RKO (cell line): ENCODE data around the gene HDDC3.

Experiments
- DNase-seq: peaks from one replicate; pipeline ENCODE4 v3.0.0-alpha.2; 2016; ENCODE audit warnings: low spot score

Gene HDDC3

DNA sequence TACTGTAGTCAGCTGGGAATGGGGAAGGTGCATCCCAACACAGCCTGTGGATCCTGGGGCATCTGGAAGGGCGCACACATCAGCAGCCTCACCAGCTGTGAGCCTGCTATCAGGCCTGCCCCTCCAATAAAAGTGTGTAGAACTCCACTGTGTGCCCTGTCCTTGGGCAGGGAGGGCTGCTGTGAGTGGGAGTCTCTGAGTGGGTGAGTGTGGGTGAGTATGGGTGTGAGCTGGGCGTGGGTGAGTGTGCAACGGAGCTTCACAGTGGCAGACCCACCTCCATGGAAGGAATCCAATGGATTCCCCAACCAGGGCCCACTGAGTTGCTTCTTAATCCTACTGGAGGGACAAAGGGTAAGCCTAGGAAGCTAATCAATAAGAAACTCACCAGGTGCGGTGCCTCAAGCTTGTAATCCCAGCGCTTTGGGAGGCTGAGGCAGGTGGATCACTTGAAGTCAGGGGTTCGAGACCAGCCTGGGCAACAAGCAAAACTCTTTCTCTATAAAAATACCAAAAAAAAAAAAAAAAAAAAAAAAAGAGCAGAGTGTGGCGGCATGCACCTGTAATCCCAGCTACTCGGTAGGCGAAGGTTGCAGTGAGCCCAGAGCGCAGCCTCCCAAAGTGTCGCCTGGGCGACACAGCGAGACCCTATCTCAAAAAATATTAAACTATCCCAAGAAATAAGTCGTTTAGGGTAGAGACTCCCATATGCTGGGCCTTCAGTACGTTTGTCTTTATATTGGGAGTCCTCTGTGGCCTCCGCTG is 21.8 kb upstream of the HDDC3 start:
- no peak for DNase-seq

DNA sequence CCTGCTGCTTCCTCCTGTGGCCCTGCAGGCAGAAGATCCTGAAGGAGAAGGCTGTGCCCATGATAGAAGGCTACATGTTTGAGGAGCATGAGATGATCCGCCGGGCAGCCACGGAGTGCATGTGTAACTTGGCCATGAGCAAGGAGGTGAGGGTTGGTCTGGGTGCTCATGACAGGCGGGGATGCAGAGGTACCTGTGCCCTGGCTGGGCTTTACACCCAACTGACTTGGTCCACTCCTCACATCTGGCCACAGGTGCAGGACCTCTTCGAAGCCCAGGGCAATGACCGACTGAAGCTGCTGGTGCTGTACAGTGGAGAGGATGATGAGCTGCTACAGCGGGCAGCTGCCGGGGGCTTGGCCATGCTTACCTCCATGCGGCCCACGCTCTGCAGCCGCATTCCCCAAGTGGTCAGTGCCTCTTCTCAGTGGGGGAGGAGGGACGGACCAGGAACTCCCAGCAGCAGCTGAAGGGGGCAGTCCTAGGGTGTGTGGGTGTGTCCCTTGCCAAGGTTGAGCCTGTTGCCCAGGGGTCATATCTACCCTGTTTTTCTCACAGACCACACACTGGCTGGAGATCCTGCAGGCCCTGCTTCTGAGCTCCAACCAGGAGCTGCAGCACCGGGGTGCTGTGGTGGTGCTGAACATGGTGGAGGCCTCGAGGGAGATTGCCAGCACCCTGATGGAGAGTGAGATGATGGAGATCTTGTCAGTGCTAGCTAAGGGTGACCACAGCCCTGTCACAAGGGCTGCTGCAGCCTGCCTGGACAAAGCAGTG is 20.7 kb upstream of the HDDC3 start:
- DNase-seq = no peak

DNA sequence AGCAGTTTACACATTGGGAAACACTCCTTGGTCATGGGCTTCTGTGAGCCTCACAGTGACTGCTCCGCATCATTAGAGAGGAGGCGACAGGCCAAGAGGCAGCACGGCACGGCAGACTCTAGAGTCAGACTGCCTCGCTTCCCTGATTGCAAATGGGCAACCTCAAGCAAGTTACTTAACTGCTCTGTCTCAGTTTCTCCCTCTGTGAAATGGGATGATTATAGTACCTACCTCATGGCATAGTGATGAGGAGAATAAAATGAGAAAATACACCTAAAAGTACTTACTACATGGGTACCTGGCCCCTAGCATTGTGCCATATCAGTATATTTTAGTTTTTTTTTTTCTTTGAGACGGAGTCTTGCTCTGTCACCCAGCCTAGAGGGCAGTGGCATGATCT is 18.3 kb upstream of the HDDC3 start:
- no peak for DNase-seq

DNA sequence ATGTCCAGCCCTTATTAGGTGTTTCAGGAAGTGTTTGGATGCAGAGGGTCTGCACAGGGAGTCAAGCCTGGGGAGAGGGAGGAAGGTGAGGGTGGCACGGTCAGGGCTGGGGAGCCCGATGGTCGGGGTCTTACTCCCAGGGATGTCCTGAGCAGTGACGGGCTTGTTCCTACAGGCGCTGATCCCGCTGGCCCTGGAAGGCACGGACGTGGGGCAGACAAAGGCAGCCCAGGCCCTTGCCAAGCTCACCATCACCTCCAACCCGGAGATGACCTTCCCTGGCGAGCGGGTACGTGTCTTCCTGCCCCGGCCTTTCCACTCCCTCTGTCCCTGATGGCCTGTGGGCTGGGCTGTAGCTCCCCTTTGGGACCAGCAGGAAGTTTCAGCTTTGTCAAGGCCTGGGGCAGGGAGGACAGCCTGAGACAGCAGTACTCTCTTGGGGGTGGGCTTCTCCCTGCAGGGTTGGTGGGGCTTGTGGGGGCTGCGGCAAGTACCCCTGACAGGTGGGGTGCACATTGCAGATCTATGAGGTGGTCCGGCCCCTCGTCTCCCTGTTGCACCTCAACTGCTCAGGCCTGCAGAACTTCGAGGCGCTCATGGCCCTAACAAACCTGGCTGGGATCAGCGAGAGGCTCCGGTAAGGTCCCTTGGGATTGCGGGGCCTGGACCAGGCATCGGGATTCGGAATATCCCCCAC is 17.8 kb upstream of the HDDC3 start:
- no peak for DNase-seq

DNA sequence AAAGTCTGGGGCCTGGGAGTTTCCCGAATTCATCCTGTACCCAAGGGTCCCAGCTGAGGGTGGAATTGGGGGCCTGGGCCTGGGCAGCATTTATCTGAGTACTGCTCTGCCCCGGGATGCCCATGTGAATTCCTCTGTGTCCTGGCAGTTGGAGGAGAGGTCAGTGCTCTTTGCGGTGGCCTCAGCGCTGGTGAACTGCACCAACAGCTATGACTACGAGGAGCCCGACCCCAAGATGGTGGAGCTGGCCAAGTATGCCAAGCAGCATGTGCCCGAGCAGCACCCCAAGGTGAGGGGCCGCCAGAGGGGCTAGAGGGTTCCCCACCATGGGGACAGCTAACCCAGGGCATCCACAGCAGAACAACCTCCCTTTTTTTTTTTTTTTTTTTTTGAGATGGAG is 16.2 kb upstream of the HDDC3 start:
- DNase-seq = no peak

DNA sequence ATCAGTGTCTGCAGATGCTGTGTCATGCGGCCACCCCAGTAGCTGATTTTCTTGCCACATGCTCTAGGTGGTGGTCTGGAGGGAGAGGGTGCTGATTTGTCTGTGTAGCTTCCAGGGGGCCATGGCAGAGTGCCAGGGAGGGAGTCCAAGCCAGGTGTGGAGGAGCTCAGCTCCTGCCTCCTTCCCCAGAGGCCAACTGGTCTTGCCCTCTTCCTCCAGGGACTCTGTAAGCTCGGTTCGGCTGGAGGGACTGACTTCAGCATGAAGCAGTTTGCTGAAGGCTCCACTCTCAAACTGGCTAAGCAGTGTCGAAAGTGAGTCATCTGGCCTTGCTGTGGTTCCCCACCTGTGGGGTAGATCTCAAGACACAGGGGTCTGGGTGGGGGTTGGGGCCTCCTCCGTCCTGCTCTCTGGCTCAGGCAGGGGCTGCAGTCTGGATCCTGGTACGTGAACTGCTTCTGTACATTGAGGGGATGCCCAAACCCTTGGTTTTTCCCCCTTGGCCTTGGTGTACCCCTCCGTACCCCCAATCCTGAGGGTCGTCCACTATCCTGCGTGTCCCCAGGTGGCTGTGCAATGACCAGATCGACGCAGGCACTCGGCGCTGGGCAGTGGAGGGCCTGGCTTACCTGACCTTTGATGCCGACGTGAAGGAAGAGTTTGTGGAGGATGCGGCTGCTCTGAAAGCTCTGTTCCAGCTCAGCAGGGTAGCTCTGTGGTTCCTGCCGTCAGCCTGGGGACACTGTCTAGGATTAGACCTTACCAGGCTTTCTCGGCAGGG is 15.4 kb upstream of the HDDC3 start:
- no peak for DNase-seq

DNA sequence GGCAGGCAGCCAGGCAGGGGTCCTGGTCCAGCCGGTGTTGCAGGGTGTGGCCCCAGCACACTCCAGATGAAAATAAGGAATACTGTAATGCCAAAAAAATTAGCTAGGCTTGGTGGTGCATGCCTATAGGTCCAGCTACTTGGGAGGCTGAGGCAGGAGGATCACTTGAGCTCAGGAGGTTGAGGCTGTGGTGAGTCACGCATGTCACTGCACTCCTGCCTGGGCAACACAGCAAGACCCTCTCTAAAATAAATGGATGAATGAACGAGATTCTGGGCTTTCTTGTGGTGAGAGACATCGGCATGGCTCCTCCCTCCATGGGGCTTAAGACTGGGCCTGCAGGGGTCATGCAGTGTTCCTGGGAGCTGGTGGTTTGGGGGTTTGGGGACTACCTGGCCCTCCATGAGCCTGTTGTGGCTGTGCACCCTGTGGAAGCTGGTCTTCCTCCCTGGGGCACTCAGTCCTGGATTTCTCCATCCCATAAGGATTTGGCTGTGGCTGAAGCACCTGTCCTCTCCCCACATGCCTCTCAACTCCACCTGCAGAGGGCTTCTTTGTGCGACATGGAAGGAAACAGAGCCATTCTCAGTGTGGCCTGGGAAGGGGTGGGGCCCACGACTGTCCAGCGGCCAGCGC is 14.7 kb upstream of the HDDC3 start:
- no peak for DNase-seq

DNA sequence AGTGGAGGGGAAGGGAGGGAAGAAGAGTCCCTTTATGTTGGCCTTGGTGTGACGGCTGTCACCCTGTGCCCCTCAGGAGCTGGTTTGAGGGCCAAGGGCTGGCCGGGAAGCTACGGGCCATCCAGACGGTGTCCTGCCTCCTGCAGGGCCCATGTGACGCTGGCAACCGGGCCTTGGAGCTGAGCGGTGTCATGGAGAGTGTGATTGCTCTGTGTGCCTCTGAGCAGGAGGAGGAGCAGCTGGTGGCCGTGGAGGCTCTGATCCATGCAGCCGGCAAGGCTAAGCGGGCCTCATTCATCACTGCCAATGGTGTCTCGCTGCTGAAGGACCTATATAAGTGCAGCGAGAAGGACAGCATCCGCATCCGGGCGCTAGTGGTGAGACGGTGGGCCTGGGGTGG is 14.2 kb upstream of the HDDC3 start:
- DNase-seq = no peak

DNA sequence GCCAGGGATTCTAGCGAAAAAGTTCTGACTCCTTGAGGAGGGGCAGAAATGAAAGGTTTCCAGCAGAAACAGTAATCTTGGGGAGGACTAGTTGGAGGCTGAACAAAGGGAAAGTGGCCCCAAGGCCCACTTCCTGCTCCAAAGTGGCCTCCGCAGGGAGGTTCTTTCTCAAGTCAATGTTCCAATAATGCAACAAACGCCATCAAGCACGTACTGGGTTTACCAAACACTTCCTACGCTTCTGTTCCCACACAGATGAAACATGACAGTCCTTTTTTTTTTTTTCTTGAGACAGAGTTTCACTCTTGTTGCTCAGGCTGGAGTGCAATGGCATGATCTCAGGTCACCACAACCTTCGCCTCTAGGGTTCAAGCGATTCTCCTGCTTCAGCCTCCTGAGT is 12.7 kb upstream of the HDDC3 start:
- DNase-seq = no peak

DNA sequence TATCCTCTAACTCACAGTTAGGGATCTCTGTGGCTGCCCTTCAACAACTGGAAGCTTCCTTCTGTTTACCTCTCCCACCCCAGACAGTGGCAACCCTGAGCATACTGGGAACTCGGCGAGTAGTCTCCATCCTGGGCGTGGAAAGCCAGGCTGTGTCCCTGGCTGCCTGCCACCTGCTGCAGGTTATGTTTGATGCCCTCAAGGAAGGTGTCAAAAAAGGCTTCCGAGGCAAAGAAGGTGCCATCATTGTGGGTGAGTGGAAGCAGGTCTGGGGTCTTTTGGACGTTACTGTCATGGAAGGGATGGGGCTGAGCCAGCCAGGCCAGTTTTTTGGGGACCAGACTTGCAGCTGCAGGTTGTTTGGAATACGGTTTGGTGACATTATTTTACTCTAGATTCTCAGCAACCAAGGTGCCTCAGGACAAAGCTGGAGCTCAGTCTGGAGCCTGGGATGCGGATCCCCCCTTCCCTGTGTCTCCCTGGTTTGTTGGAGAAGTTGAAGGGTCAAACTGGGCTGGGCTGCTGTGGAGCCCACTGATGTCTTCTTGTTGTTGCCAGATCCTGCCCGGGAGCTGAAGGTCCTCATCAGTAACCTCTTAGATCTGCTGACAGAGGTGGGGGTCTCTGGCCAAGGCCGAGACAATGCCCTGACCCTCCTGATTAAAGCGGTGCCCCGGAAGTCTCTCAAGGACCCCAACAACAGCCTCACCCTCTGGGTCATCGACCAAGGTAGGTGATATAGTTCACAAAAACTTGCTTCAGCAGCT is 10.2 kb upstream of the HDDC3 start:
- no peak for DNase-seq

DNA sequence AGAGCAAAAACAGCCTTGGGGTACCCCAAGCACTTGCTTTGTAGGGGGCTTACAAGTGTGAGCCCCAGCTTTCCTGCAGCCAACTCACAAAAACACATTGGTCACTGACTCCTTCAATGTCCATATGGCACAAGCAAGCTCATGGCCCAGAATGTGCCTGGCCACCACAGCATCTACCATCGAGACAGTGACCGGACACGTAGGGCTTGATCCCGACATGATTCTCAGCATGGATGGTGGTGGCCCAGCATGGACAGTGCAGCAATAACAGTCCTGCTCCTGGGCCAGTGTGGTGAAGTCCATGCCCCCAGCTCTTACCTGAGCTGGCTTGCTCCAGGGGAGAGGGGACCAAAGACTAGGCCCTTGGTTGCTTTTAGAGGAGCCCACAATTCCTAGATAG is 8.7 kb upstream of the HDDC3 start:
- no peak for DNase-seq

DNA sequence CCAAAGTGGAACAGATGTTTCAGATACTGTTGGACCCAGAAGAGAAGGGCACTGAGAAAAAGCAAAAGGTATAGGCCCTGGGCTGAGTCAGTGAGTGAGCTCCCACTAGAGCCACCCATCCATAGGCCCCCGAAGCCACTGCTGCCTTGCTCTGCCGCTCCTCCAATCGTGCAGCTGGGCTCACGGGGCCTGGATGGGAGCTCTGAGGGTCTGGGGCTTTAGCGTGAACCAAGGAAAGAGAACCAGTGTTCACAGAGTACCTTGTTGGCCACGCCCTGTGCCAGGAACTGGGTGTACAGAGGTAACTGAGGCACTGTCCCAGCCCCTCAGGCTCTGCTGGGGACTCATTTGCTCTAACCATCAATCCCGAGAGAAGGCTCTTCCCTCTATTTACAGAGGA is 7.4 kb upstream of the HDDC3 start:
- DNase-seq = no peak

DNA sequence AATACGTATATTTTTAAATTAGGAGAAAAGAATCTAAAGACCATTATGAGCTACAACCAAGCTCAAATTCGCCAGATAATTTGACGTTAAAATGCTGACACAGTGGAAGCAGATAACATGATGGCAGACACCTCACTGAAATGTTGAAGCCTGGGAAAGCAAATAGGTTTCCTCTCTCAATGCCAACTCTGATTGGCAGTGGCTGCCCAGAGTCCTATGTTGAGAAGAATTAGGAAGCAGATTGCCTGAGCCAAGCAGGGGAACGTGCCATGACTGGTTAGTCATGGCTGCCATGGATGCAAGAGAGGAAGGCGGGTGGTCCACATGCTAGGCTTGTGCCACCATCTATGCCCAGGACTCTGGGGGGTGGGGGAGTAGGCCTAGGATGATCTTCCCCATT is 5.9 kb upstream of the HDDC3 start:
- no peak for DNase-seq

DNA sequence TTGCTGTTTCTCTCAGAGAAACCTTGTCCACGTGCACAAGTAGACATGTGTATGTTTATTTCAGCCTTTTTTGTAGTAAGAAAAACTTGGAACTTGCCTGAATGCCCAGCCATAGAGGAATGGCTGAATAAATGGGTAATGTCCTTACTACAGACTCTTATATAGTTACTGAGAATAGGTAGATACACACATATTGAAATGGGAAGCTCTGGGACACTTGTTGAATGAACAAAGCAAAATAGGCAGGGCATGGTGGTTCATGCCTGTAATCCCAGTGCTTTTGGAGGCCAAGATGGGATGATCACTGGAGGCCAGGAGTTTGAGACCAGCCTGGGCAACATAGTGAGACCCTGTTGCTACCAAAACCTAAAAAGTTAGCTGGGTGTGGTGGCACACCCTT is 4.5 kb upstream of the HDDC3 start:
- no peak for DNase-seq

DNA sequence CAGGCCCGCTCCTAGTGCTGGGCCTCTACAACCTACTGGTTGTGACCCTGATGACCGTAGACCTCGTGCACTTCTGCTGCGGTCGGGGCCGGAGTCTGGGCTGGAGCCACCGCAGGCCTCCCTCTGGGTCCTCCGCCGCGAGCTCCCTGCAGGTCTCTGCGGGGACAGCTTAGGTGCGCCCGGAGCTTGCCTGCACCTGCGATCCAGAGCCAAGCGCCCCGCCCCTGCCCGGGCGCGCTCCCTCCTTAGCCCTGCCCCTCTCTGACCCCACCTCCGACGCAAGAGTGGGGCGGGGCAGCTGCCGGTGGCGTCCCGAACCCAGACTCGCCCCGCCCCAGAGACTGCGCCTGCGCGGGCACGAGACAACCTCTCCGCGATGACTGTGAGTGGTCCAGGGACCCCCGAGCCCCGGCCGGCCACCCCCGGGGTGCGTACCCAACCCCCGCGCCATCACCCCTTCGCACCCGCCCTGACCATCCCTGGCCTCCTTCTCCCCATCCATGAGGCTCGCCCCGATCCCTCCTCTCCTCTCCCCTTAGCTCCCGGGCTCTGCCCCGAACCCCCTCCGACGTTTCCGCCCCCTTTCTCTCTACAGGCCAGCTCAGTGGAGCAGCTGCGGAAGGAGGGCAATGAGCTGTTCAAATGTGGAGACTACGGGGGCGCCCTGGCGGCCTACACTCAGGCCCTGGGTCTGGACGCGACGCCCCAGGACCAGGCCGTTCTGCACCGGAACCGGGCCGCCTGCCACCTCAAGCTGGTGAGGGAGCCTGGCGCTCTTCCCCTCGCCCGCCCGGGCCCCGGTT is 2.8 kb upstream of the HDDC3 start, which contains the start of gene UNC45A:
Gene UNC45A (plus strand): TSS at position 337 of the 803 bp plus-strand sequence. CDS start 40 bp downstream, at position 377.
- DNase-seq = peak; percentile 92

DNA sequence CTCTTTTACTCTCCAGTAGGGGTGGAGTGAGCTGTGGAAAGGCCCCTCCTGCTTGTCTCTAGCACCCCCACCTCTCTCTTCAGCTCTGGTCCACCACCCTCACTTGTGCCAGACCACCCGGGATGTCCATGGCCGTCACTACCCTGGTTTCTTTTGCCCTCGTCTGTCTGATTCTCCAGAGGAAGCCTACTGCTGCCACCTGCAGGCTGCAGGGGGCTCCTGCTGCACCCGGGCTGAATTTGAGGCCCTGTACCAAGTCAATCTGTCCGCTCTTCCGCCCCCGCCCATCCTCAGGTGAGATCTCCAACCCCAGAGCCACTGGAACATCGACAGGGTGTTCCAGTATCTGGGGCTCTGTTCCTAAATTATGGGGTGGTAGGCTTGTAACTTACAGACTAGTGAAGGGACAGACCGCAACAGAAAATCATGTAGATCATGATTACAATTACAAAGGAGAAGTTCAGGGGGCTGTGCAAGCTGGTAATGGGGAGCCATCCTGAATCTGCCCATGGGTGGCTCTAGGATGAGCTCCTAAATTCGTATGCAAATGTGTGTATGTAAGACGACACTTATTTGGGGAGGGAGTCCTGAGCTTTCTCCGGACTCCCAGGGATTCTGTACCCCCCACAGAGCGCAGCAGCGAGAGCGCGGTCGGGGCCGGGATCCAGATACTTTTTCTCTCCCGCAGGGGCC is 2.1 kb upstream of the HDDC3 start:
- DNase-seq = peak; percentile 90

DNA sequence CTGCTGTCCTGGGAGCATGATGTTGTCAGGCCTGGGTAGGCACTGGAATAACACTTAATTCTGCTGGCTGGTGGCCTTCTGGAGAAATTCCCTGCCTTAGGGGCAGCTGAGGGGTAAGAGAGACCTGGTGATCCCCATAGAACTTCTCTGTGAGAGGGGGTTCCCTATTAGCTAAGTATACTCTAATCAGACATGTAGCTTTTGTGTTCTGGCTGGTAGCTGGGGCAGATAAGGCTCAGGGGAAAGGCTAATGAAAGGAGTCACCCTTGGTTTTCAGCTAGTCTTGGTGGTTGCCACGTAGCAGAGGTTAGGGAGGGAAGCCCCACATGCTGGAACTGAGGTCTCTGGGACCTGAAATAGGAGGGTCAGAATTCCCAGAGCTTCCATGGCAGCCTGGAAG is 952 bp upstream of the HDDC3 start:
- DNase-seq = no peak

DNA sequence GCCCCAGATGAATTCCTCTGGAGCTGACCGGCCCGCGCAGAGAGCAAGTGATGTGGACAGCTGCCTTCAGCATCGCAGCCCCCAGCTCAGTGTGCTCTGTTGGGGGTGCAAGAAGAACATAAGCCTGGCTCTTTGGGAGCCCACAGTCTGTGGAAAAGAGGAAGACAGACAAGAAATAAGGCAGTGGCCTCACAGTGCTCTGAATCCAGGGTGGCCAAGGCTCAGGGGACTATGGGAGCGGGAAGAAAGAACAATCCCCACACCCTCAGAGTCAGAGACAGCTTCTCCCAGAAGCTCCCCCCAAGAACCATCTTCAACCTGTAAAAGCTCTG is 277 bp upstream of the HDDC3 start:
- DNase-seq = no peak

DNA sequence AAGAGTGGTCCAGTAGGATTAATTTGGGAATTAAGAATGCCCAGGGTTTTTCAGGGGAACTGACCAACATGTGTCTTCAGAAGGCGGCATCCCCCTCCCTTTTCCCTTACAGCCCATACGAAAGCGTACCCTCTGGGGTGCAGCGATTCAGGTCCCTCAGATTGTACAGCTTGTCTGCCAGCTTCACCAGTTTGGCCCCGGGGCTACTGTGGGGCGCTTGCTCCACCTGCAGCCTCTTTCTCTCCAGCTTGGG is 848 bp downstream of the HDDC3 start:
- no peak for DNase-seq
